H4 (cell line): ENCODE data around the gene NPAS4. TPM values are rescaled to one million over a fixed set of nuclear protein-coding genes. Genes with fewer than 3 reads are reported as not detected.
"Not testable (repeated sequence)": the region's sequence is repeated elsewhere in the genome, so short reads cannot be mapped to it uniquely, and the experiment has no call there.

Experiments used
- DNase-seq: peaks from one replicate; pipeline ENCODE4 v3.0.0-alpha.2; 2015; ENCODE audit warnings: low spot score
- total RNA-seq: library from RNA; depleted of rRNA; stranded (reverse); fragments of >200 nt; shearing (Covaris generic); gene quantifications from 2 replicates; pipeline ENCODE4 v1.2.3, GENCODE V29; 2014; rRNA removed

Gene NPAS4
- total RNA-seq, result not detected in 2 replicates

GRCh38 chr11:66420671-66421476 is at the start of gene NPAS4:
Gene NPAS4, plus strand, starts transcription at chr11:66421035. Its CDS starts 145 bp downstream, at chr11:66421180.
- DNase-seq, result no peak

DNA sequence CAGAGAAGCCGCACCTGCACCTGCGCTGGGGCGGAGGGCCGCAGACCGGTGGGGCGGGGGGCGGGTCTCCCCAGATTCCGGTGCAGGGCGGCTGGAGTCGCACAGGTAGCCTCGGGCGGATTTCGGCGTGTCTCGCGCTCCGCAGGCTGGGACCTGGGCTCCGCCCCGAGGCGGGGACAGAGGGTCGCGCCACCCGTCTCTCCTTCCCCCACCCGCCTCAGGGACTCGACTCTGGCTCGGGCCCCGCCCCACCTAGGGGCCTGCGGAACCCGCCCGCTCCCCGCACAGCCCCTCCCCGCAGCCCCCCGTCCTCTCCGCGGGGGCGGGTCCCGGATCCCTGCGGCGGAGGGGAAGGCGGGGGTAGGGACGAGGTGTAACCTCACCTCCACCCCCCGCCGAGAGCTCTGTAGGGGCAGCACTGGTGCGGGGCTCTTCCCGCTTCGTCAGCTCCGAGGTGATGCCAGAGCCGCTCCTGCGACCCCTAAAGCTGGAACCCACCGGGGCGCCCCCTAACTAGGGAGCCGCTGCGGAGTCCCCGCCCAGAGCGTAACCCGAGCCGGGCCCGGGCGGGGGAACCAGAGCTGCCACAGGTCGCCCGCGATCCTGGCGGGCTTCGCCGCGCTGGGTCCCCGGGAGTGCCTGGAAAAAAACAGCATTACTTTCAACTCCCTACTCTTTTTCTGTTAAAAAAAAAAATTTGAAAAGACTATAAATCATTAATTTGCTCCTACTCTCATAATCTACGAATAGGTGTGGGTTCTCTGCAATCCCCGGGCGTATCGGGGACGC is 49.0 kb upstream of the NPAS4 start, which contains the start of gene SLC29A2:
Gene SLC29A2, minus strand, starts transcription at position 134 of the 789 bp plus-strand sequence. CDS start 169 bp downstream, outside the sequence.
- DNase-seq, result no peak

DNA sequence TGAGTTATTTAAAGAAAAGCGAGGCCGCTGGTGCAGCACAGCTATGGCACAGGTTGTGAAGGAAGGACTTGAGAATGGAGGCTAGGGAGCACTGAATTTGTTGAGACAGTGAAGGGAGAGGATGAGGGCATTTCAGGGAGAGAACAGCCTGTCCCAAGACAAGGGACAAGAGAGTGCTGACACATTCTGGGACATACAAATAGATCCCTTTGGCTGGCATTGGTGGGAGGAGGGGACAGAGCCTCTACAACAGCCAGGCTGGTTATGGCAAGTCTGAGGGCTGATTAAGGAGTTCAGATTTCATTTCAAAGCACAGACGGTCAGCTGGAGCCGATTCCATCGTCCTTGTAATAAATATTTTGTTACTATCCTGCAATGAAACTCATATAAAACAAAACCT is 47.6 kb upstream of the NPAS4 start:
- no peak for DNase-seq

GRCh38 chr11:66373690-66374287 is 47.0 kb upstream of the NPAS4 start:
- DNase-seq, result not testable (repeated sequence)

DNA sequence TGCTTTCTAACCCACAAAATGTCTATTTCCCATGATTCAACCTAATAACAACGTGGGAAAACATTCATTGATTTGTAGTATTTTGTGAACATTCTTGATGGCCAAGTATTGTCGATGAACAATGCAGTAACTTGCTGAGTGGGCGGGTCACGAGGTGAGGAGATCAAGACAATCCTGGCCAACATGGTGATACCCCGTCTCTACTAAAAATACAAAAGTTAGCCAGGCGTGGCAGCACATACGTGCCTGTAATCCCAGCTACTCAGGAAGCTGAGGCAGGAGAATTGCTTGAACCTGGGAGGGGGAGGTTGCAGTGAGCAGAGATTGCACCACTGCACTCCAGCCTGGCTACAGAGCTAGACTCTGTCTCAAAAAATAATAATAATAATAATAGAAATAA is 40.6 kb upstream of the NPAS4 start:
- DNase-seq, result not testable (repeated sequence)

GRCh38 chr11:66384316-66384715 is 36.5 kb upstream of the NPAS4 start:
- not testable (repeated sequence) for DNase-seq

DNA sequence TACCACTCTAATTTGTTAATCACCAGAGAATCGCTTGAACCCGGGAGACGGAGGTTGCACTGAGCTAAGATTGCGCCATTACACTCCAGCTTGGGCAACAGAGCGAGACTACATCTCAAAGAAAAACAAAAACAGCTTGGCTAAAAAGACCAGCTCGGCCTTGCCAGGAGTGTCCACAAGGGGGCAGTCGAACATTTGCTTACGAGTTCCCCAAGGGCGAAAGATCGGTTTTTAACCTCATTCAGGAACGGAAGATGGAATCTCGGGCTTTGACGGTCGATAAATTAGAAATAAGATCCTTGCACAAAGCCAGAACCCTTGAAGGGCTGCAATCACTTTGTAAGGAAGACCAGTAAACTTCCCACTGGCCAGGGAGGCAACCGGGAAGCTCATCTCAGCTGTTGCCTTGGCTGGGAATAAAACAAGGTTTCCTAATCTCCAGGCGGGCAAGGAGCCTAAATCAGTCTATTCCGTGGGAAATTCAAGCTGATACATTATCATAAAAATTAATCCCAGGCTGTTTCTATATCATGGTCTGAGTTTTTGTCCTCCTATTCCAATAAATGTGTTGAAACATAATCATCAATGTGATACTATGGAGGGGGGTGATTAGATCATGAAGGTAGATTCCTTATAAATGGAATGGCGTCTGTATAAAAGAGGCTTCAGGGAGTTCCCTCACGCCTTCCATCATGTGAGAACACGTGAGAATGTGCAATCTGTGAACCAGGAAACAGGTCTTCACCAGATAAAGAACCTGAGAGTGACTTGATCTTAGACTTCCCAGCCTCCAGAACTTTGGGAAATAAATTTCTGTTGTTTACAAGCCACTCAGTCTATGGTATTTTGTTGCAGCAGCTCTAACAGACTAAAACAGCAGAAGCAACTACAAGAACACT is 34.4 kb upstream of the NPAS4 start:
- peak; percentile 68 for DNase-seq

GRCh38 chr11:66388780-66389386 is 32.0 kb upstream of the NPAS4 start:
- peak; percentile 55 for DNase-seq

DNA sequence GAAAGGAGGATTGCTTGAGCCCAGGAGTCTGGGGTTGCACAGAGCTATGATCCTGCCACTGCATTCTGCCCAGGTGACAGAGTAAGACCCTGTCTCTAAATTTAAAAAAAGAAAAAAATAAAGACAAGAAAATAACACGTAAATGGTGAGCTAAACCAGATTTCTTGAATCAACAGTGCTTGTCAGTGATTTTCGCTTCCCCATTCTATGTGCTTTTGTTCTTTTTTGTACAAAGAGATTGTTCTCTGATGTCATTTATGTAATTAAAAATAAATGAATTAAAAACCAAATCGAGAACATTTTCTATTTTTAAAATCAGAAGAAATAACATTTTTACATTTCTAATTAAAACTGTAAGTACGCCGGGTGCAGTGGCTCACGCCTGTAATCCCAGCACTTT is 29.5 kb upstream of the NPAS4 start:
- no peak for DNase-seq

DNA sequence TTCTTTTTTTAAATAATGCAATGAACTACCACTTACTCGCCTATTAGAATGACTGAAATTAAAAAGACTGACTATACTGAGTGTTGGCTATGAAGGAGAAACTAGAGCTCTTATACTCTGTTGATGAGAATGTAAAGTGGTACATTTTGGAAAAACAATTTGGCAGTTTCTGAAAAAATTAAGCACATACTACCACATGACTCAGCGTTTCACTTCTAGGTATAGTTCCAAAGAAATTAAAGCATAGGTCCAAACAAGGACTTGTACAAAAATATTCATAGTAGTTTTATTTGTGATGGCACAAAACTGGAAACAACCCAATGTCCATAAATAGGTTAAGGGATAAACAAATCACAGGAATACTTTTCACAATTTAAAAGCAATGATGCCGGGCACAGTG is 26.9 kb upstream of the NPAS4 start:
- DNase-seq, result no peak

DNA sequence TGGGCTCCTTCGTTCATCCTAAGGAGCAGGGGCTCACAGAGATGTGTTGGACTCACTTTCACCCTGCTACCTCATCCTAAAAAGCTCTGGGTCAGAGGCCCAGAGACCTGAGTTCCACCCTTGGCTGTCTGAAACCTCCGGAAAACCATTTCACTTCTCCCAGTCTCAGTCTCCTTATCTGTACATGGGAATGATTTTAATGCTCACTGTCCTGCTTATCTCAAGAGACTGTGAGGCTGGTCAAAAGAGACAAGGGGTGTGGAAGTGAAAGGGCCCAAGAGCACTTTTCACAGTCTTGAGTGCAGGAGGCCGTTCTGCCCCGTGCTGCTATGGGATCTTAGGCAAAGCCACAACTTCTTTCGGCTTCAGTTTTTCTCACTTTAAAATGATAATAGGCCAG is 13.2 kb upstream of the NPAS4 start:
- no peak for DNase-seq

- peak; percentile 82 for DNase-seq
Measured at GRCh38 chr11:66408488-66409214, 12.2 kb upstream of the NPAS4 start.

- DNase-seq, result no peak
Measured at GRCh38 chr11:66409226-66409625, 11.6 kb upstream of the NPAS4 start.

DNA sequence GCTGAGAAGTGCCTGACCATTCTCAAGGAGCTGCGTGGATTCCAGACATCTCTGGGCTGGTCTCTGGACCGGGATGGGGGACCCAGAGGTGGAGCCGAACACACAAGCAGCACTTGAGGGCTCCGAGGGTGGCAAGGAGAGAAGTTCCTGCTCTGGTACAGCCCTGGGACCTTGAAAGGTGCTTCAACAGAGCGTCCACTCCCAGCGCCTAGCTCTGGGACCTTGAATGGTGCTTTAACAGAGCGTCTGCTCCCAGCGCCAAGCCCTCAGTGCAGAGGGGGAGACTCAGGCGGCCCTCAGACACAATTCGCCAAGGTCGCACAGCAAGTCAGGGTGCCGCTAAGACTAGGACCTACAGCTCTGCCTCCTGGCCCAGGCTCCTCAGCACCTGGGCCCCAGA is 10.6 kb upstream of the NPAS4 start:
- no peak for DNase-seq

GRCh38 chr11:66411323-66411722 is 9.5 kb upstream of the NPAS4 start:
- no peak for DNase-seq

GRCh38 chr11:66412110-66412509 is 8.7 kb upstream of the NPAS4 start:
- no peak for DNase-seq

DNA sequence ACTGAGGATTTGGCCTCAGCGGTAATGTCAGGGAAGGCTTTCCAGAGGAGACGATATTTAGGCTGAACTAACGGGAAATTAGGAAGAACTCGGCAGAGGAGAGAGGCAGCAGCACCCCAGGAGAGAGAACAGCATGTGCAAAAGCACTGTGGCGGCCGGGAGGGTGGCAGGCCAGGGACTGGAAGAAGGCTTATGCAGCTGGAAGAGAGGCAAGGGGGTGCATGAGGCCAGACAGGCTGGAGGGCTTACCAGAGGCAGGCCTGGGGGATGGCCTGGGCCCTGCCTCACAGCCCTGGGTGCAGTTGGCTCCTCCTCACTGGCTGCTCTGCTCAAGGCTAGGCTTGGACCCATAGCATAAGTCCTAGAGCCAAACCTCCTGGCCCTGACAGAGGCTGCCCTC is 7.7 kb upstream of the NPAS4 start:
- no peak for DNase-seq

- DNase-seq, result no peak
Measured at GRCh38 chr11:66414120-66414934, 6.5 kb upstream of the NPAS4 start.

- no peak for DNase-seq
Measured at GRCh38 chr11:66415423-66415822, 5.4 kb upstream of the NPAS4 start.
